Spinal cord (tissue), 10 donors: Measurements from ENCODE around the gene B4GALT1. TPM values are rescaled to one million over a fixed set of nuclear protein-coding genes. Genes with fewer than 3 reads are reported as not detected.
A peak's percentile ranks its signal among the peaks of the same experiment; 100 is the strongest.

Experiments
- DNase-seq, 6 donors: peaks; one replicate each; pipeline versions ENCODE4 v3.0.0 to v3.0.0-alpha.2; 2013 to 2015; ENCODE audit warnings: low spot score in 6 of 6, low read depth in 4 of 6
- H3K27ac ChIP-seq: one replicate; pipeline ENCODE4 v1.5.1; 2013; ENCODE audit warnings: low read depth, low read length, control low read depth
- H3K27me3 ChIP-seq: one replicate; pipeline ENCODE4 v1.6.1; 2013; ENCODE audit warnings: low read length; ENCODE audit not compliant: control insufficient read depth, insufficient read depth
- H3K36me3 ChIP-seq: one replicate; pipeline ENCODE4 v1.6.1; 2013; ENCODE audit warnings: low read length; ENCODE audit not compliant: control insufficient read depth, insufficient read depth
- H3K4me1 ChIP-seq: one replicate; pipeline ENCODE4 v1.6.1; 2013; ENCODE audit warnings: low read length; ENCODE audit not compliant: control insufficient read depth, insufficient read depth
- H3K4me3 ChIP-seq: one replicate; pipeline ENCODE4 v1.5.1; 2013; ENCODE audit warnings: low read depth, low read length, control low read depth
- H3K9me3 ChIP-seq: one replicate; pipeline ENCODE4 v1.6.1; 2013; ENCODE audit warnings: low read length; ENCODE audit not compliant: control insufficient read depth, insufficient read depth
- WGBS: methylation state at CpG from one replicate; pipeline ENCODE4 v1.1.5; 2013; ENCODE audit warnings: missing lambda C conversion rate; ENCODE audit not compliant: insufficient coverage; 5-methylcytosine and 5-hydroxymethylcytosine counted together
- long read RNA-seq, 4 donors: transcript quantifications; one replicate each; lab custom pipeline, GENCODE V29; 2026
- polyA plus RNA-seq, 2 donors: library from polyadenylated mRNA; unstranded; fragments of 120-200 nt; gene quantifications; one replicate each; pipeline ENCODE4 v1.2.1, GENCODE V29; 2013; ENCODE audit not compliant: insufficient read length in 2 of 2
- total RNA-seq, 2 donors: library from RNA; depleted of rRNA in 1 of 2; stranded (reverse); fragments of 120-200 nt in 1 of 2; fragments of >200 nt in 1 of 2; gene quantifications; one replicate each; pipeline versions ENCODE4 v1.2.3 to v1.2.4, GENCODE V29; 2013 to 2014
- donor health status: healthy.

The B4GALT1 gene
- total RNA-seq (10 to 100 TPM; 10.7 to 13.3 TPM), polyA plus RNA-seq (10 to 100 TPM in 1 of 2 donors, 1 to 10 TPM in 1; 9.5 to 12.0 TPM)
- long read RNA-seq, donor 1, full-length matches to known transcripts = 3 of 3 reads
- long read RNA-seq, donor 1, partial matches to known transcripts = 0 of 3 reads
- long read RNA-seq, donor 1, other reads (novel, unspliced or antisense) = 0 of 3 reads
- long read RNA-seq, donor 2 = 0 reads
- long read RNA-seq, donor 3, full-length matches to known transcripts = 3 of 3 reads
- long read RNA-seq, donor 3, partial matches to known transcripts = 0 of 3 reads
- long read RNA-seq, donor 3, other reads (novel, unspliced or antisense) = 0 of 3 reads
- long read RNA-seq, donor 4, full-length matches to known transcripts = 6 of 6 reads
- long read RNA-seq, donor 4, partial matches to known transcripts = 0 of 6 reads
- long read RNA-seq, donor 4, other reads (novel, unspliced or antisense) = 0 of 6 reads

- peaks cover 30% of the 10 kb centered on the region for H3K4me1 ChIP-seq
- no peaks in the 10 kb centered on the region for H3K36me3 ChIP-seq
- peak in 5 of 6 donors; percentile 69 to 95 (median 78) for DNase-seq
- peak within 1 kb of the TSS; percentile 85 for H3K27ac ChIP-seq
- WGBS = under 1% methylated on average over 88 of the region's 101 CpGs
- no peaks in the 10 kb centered on the region for H3K9me3 ChIP-seq
- H3K4me3 ChIP-seq = peak within 1 kb of the TSS; percentile 80
- no peaks in the 10 kb centered on the region for H3K27me3 ChIP-seq
Observed at GRCh38 chr9:33167084-33167971, at the start of gene B4GALT1. Gene B4GALT1 (minus strand): TSS chr9:33167336. CDS start chr9:33167169, 167 bp downstream.

GRCh38 chr9:33211695-33212393 is 44.7 kb upstream of the B4GALT1 start:
- peaks cover 5% of the 10 kb centered on the region for H3K27me3 ChIP-seq
- H3K4me1 ChIP-seq = no peaks in the 10 kb centered on the region
- H3K36me3 ChIP-seq = no peaks in the 10 kb centered on the region
- no peak overlapping the region for H3K27ac ChIP-seq
- no peak for DNase-seq
- H3K4me3 ChIP-seq = no peak overlapping the region
- no peaks in the 10 kb centered on the region for H3K9me3 ChIP-seq
- WGBS = 61% methylated on average over 2 of the region's 3 CpGs

GRCh38 chr9:33210006-33210715 is 43.0 kb upstream of the B4GALT1 start:
- H3K27me3 ChIP-seq = peaks cover under 1% of the 10 kb centered on the region
- no peaks in the 10 kb centered on the region for H3K9me3 ChIP-seq
- no peak overlapping the region for H3K27ac ChIP-seq
- H3K4me3 ChIP-seq = no peak overlapping the region
- no peak for DNase-seq
- WGBS = no CpG with 5 or more reads among the region's 4 CpGs
- H3K4me1 ChIP-seq = no peaks in the 10 kb centered on the region
- no peaks in the 10 kb centered on the region for H3K36me3 ChIP-seq

- H3K36me3 ChIP-seq = no peaks in the 10 kb centered on the region
- H3K4me3 ChIP-seq = no peak overlapping the region
- peaks cover 3% of the 10 kb centered on the region for H3K27me3 ChIP-seq
- no peak overlapping the region for H3K27ac ChIP-seq
- H3K9me3 ChIP-seq = no peaks in the 10 kb centered on the region
- no peak for DNase-seq
- no peaks in the 10 kb centered on the region for H3K4me1 ChIP-seq
- WGBS = no CpG with 5 or more reads among the region's 1 CpG
Observed at GRCh38 chr9:33209394-33209793, 42.3 kb upstream of the B4GALT1 start.

- DNase-seq = no peak
- Histone ChIP-seq H3K9me3 (no peaks in the 10 kb centered on the region), H3K4me1 (no peaks in the 10 kb centered on the region), H3K27ac (no peak overlapping the region), H3K36me3 (no peaks in the 10 kb centered on the region), H3K27me3 (peaks cover 3% of the 10 kb centered on the region), H3K4me3 (no peak overlapping the region)
- 49% methylated on average over 8 of the region's 11 CpGs for WGBS
Observed at GRCh38 chr9:33202552-33203201, 35.5 kb upstream of the B4GALT1 start.

GRCh38 chr9:33202018-33202417 is 34.9 kb upstream of the B4GALT1 start:
- 86% methylated on average over 1 of the region's 1 CpG for WGBS

GRCh38 chr9:33198165-33198564 is 31.0 kb upstream of the B4GALT1 start:
- DNase-seq = peak in 1 of 6 donors; percentile 47
- no peaks in the 10 kb centered on the region for H3K27me3 ChIP-seq
- no peaks in the 10 kb centered on the region for H3K36me3 ChIP-seq
- no peak overlapping the region for H3K4me3 ChIP-seq
- H3K4me1 ChIP-seq = no peaks in the 10 kb centered on the region
- 74% methylated on average over 6 of the region's 6 CpGs for WGBS
- H3K9me3 ChIP-seq = no peaks in the 10 kb centered on the region
- no peak overlapping the region for H3K27ac ChIP-seq

More at GRCh38 chr9:33202018-33202417, 34.9 kb upstream of the B4GALT1 start:
- DNase-seq = no peak
- no peak overlapping the region for H3K4me3 ChIP-seq
- no peaks in the 10 kb centered on the region for H3K9me3 ChIP-seq
- no peak overlapping the region for H3K27ac ChIP-seq
- H3K27me3 ChIP-seq = peaks cover 3% of the 10 kb centered on the region
- no peaks in the 10 kb centered on the region for H3K36me3 ChIP-seq
- no peaks in the 10 kb centered on the region for H3K4me1 ChIP-seq

GRCh38 chr9:33197279-33198152 is 30.4 kb upstream of the B4GALT1 start:
- Histone ChIP-seq H3K27ac (no peak overlapping the region), H3K4me3 (no peak overlapping the region), H3K4me1 (no peaks in the 10 kb centered on the region), H3K27me3 (no peaks in the 10 kb centered on the region), H3K36me3 (no peaks in the 10 kb centered on the region), H3K9me3 (no peaks in the 10 kb centered on the region)
- DNase-seq = peak in 1 of 6 donors; percentile 24
- 71% methylated on average over 1 of the region's 6 CpGs for WGBS
